K562 treated with DMSO at 1 percent for 12 hours (cell line): ENCODE results near the gene CFAP119. TPM values are rescaled to one million over a fixed set of nuclear protein-coding genes. Genes with fewer than 3 reads are reported as not detected.

Source experiments
- total RNA-seq: library from RNA; unstranded; fragments of 300-600 nt; gene quantifications from 2 replicates; pipeline ENCODE4 v1.2.3, GENCODE V29; 2022; ENCODE audit not compliant: insufficient read depth

Gene CFAP119
- total RNA-seq: 7.9 and 8.0 TPM in 2 replicates

DNA sequence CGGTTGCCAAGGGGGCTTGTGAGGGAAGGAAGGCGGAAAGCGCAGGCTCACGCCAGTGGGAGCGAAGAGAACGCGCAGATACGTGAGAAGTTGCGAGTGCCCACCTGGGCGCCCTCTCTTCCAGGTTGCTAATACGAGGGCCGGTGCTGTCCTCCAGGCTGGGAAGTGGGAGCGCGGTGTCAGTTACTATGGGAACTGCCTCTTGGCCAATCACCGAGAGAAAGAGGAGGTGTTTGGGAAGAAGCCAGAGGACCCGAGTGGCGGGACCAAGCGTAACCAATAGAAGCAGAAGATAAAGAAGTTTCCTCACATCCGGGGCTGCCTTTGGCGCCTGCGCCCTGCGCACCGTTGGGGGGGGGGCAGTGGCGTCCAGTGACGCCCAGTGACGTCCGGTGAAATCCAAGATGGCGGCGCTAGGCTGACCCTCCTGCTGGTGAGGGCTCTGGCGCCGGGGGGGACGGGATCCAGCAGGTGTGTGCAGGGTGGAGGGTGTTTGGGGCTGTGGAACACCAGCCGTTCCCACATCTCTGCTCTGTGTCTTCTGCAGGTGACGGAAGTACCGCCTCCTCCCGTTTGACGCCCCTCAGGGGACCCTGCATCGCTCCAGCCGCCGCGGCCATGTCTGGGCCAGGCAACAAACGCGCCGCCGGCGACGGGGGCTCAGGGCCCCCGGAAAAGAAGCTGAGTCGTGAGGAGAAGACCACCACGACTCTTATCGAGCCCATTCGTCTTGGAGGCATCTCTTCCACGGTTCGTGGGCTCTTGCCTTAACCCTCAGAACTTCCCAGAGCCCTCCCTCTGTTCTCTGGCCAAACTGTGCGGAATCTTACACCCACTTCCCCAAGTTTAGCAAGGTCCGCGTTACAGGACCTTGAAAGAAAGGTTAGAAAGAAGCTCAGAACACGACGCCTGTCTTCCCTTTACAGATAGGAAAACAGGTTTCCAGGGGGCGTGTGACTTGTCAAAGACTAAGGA lies at the start of gene CFAP119, which contains the start of gene RNF40:
TSS of gene CFAP119 (minus strand) at position 135 of the 975 bp plus-strand sequence. CDS start 314 bp downstream, outside the sequence.
TSS of gene RNF40 (plus strand) at position 395 of the 975 bp plus-strand sequence. CDS start at position 619, 224 bp downstream.

GRCh38 chr16:30786936-30787612 lies 25.2 kb upstream of the CFAP119 start, which contains the start of gene ZNF629:
Gene ZNF629, minus strand, starts transcription at chr16:30787205. Its CDS starts 2,723 bp downstream, at chr16:30784482.

DNA sequence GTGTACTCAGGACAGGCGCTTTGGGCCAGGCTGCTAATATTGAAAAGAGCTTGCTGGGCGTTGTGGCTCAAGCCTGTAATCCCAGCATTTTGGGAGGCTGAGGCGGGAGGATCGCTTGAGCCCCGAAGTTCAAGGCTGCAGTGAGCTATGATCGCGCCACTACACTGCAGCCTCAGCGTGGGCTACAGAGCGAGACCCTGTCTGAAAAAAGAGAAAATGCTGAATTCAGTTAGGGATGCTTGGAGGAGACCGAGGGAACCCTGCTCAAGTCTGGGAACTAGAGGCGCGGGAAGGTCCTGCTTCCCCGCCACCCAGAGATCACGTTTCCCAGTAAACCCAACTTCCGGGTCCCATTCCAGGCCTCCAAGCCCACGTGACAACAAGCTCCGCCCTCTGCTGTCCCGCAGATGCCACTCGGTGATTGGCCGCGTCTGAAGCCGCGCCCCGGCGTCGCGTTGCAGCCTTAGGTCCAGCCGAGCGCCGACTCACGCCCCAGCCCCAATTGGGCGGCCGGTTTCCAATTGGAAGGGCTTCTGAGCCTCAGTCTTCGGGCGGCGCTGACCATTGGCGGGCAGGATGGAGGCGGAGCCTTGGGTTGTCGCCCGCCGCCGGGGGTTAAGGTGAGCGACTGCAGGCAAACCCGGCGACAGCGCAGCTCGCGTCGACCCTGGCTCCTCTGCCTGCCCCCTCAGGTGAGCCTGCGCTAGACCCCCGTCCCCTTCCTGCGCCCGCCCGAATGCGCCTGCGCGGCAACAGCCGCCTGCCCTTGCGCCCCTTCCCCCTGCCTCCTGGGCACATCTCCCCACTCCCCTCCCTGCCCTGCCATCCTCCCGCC lies 13.8 kb downstream of the CFAP119 start, which contains the start of gene PHKG2:
TSS of gene PHKG2 (plus strand) at position 627 of the 835 bp plus-strand sequence. CDS start 396 bp downstream, outside the sequence.

Other genes starting within 250 kb of the CFAP119 start
- gene ZNF768, start 235.5 kb downstream of the CFAP119 start, total RNA-seq: 56.9 and 67.2 TPM in 2 replicates
- gene ZNF747, start 227.2 kb downstream of the CFAP119 start, total RNA-seq: 1.8 and 3.8 TPM in 2 replicates
- 7.4 and 9.7 TPM in 2 replicates for gene ZNF764, start 203.7 kb downstream of the CFAP119 start, total RNA-seq
- 10.1 and 13.2 TPM in 2 replicates for gene ZNF688, start 190.3 kb downstream of the CFAP119 start, total RNA-seq
- gene ZNF785, start 176.4 kb downstream of the CFAP119 start, total RNA-seq: 2.3 and 6.7 TPM in 2 replicates
- 6.9 and 13.4 TPM in 2 replicates for gene ZNF689, start 151.7 kb downstream of the CFAP119 start, total RNA-seq
- gene PRR14, start 111.1 kb downstream of the CFAP119 start, total RNA-seq: 61.1 and 69.1 TPM in 2 replicates
- 26.4 and 62.6 TPM in 2 replicates for gene FBRS, start 103.6 kb downstream of the CFAP119 start, total RNA-seq
- gene SRCAP, start 62.9 kb downstream of the CFAP119 start, total RNA-seq: 1.5 and 45.9 TPM in 2 replicates
- 37.2 and 46.3 TPM in 2 replicates for gene PHKG2, start 13.6 kb downstream of the CFAP119 start, total RNA-seq
- 48.2 and 91.4 TPM in 2 replicates for gene RNF40, start 260 bp upstream of the CFAP119 start, total RNA-seq
- gene ZNF629, start 25.1 kb upstream of the CFAP119 start, total RNA-seq: 5.3 and 16.0 TPM in 2 replicates
- 34.7 and 37.0 TPM in 2 replicates for gene BCL7C, start 132.0 kb upstream of the CFAP119 start, total RNA-seq
- 2.3 and 4.4 TPM in 2 replicates for gene CTF1, start 134.6 kb upstream of the CFAP119 start, total RNA-seq
- gene FBXL19, start 161.5 kb upstream of the CFAP119 start, total RNA-seq: 16.7 and 23.8 TPM in 2 replicates
- 60.2 and 70.0 TPM in 2 replicates for gene ORAI3, start 187.0 kb upstream of the CFAP119 start, total RNA-seq
- 9.2 and 21.8 TPM in 2 replicates for gene SETD1A, start 195.7 kb upstream of the CFAP119 start, total RNA-seq
- gene HSD3B7, start 223.1 kb upstream of the CFAP119 start, total RNA-seq: 35.2 and 36.1 TPM in 2 replicates
- gene STX1B, start 248.6 kb upstream of the CFAP119 start, total RNA-seq: 0.32 and 0.64 TPM in 2 replicates